HEK293T (cell line): ENCODE results near the gene ZNF564.
"Not testable (repeated sequence)": the region's sequence is repeated elsewhere in the genome, so short reads cannot be mapped to it uniquely, and the experiment has no call there.

ENCODE experiments used
- CTCF ChIA-PET: fragments of 350-600 bp; formaldehyde crosslinking; extraction: SDS; loops from one replicate; lab custom pipeline; 2021; ENCODE audit warnings: antibody characterized with exemption, inconsistent platforms; lab: Yijun Ruan, JAX
- POLR2A ChIA-PET: fragments of 350-600 bp; formaldehyde crosslinking; extraction: SDS; loops from one replicate; lab custom pipeline; 2020; ENCODE audit warnings: antibody characterized with exemption, inconsistent platforms; lab: Yijun Ruan, JAX
- DNase-seq: peaks from one replicate; pipeline ENCODE4 v3.0.0; 2012; ENCODE audit warnings: mixed read lengths; ENCODE audit errors: extremely low spot score
- ARNT ChIP-seq: fragments of 450-650 bp; IDR thresholded peaks from 2 replicates; pipeline ENCODE4 v1.6.1; 2017; ENCODE audit warnings: mild to moderate bottlenecking
- BHLHE40 ChIP-seq: fragments of 450-650 bp; IDR thresholded peaks from 2 replicates; pipeline ENCODE4 v1.6.1; 2016; ENCODE audit warnings: mild to moderate bottlenecking, moderate library complexity, borderline replicate concordance
- CTBP1 ChIP-seq: fragments of 450-650 bp; IDR thresholded peaks from 2 replicates; pipeline ENCODE4 v1.6.1; 2016; ENCODE audit warnings: borderline replicate concordance
- ELF4 ChIP-seq: fragments of 450-650 bp; IDR thresholded peaks from 2 replicates; pipeline ENCODE4 v1.6.1; 2017; ENCODE audit warnings: antibody characterized with exemption
- FOXA1 ChIP-seq: fragments of 450-650 bp; IDR thresholded peaks from 2 replicates; pipeline ENCODE4 v1.6.1; 2016; ENCODE audit warnings: mild to moderate bottlenecking
- FOXK2 ChIP-seq: fragments of 450-650 bp; IDR thresholded peaks from 2 replicates; pipeline ENCODE4 v1.6.1; 2016; ENCODE audit warnings: mild to moderate bottlenecking
- FOXM1 ChIP-seq: fragments of 450-650 bp; IDR thresholded peaks from 2 replicates; pipeline ENCODE4 v1.6.1; 2017; ENCODE audit warnings: mild to moderate bottlenecking, borderline replicate concordance
- HDGF ChIP-seq: fragments of 450-650 bp; IDR thresholded peaks from 2 replicates; pipeline ENCODE4 v1.6.1; 2017; ENCODE audit warnings: antibody characterized with exemption, borderline replicate concordance
- L3MBTL2 ChIP-seq: fragments of 450-650 bp; conservative IDR thresholded peaks from 2 replicates; pipeline ENCODE4 v1.6.1; 2016; ENCODE audit warnings: mild to moderate bottlenecking
- LEF1 ChIP-seq: fragments of 450-650 bp; IDR thresholded peaks from 2 replicates; pipeline ENCODE4 v1.6.1; 2017; ENCODE audit warnings: mild to moderate bottlenecking, borderline replicate concordance
- NFRKB ChIP-seq: fragments of 450-650 bp; IDR thresholded peaks from 2 replicates; pipeline ENCODE4 v1.6.1; 2016; ENCODE audit warnings: mild to moderate bottlenecking, moderate library complexity
- SP1 ChIP-seq: fragments of 450-650 bp; IDR thresholded peaks from 2 replicates; pipeline ENCODE4 v1.6.1; 2017
- SUZ12 ChIP-seq: fragments of 450-650 bp; IDR thresholded peaks from 2 replicates; pipeline ENCODE4 v1.6.1; 2016; ENCODE audit warnings: mild to moderate bottlenecking
- TARDBP ChIP-seq: fragments of 450-650 bp; IDR thresholded peaks from 2 replicates; pipeline ENCODE4 v1.6.1; 2016
- ZNF384 ChIP-seq: fragments of 450-650 bp; IDR thresholded peaks from 2 replicates; pipeline ENCODE4 v1.6.1; 2016
- TF ChIP-seq, protein P1 (sequence below): fragments of 450-650 bp; IDR thresholded peaks from 2 replicates; pipeline ENCODE4 v1.6.1; 2016

Gene ZNF564

DNA sequence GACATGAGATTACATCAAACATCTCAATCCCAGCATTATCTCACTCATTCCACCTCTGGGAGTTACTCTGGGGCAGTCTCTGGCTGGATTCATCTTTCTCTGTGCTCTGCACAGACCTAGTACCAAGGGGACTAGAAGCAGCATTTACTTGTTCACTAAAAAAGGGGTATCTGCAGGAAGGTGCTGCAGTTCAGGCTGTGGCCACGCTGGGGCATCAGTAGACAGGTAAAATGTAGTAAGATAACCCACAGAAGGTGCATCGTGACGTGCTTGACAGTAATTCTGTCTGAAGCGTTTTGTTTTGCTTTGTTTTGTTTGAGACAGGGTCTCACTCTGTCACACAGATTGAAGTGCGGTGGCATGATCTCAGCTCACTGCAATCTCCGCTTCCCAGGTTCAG lies 29.3 kb downstream of the ZNF564 start:
- POLR2A ChIA-PET, result no interaction called here

DNA sequence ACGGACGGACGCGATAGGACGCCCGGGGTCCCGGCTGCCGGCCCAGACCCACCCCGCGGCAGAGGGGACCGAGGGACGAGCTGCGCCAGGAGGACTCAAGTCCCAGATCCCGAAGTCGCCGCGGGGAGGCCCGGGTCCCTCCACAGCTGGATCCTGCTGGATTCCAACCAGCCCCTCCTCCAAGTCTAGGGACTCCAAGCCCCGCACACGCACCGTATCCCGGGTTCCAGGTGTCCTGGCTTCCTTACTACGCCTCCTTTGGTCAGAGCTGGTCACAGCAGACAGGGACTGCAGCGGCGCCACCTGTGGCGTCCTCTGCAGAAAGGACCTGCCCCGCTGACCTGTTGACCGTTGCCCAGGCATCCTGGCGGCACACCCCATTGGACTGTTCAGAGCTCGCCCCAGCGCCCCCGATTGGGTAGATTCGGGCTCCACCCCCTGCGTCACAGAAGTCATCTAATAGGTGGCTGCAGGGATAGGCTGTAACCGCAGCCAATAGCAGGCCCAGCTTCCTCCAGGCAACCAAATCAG lies 37.7 kb downstream of the ZNF564 start:
- ChIA-PET CTCF (no interaction called here), POLR2A (no interaction called here)
- no peak for DNase-seq
- TF ChIP-seq HDGF (no peak), FOXK2 (no peak), LEF1 (no peak), ARNT (no peak), FOXM1 (no peak), FOXA1 (no peak), NFRKB (no peak)
- TF ChIP-seq, protein P1, sequence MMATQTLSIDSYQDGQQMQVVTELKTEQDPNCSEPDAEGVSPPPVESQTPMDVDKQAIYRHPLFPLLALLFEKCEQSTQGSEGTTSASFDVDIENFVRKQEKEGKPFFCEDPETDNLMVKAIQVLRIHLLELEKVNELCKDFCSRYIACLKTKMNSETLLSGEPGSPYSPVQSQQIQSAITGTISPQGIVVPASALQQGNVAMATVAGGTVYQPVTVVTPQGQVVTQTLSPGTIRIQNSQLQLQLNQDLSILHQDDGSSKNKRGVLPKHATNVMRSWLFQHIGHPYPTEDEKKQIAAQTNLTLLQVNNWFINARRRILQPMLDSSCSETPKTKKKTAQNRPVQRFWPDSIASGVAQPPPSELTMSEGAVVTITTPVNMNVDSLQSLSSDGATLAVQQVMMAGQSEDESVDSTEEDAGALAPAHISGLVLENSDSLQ, result no peak

More for the DNA sequence above, 29.3 kb downstream of the ZNF564 start:
- no peak for DNase-seq
- CTCF ChIA-PET, result no interaction called here
- TF ChIP-seq BHLHE40 (no peak), FOXK2 (no peak), L3MBTL2 (no peak), ELF4 (no peak), ARNT (no peak), CTBP1 (no peak), ZNF384 (no peak)

DNA sequence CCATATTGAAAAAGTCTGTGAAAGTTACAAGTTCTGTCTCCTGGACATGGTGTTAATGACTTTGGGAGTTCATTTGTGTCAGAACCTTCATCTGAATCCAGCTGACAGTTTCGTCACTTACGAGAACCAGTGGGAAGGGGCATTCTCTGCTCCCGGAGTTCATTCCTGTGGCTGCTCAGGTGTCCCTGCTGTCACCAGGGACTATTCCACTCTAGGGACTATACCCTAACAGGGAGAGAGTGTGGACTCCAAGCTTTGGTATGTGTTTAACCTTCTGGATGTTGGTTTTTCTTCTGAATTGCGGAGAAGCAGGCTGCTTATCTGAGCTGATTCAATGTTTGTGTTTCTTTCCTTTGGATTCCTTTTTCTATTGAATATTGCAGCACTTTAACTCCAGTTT lies 54.2 kb downstream of the ZNF564 start:
- POLR2A ChIA-PET, result no interaction called here
- CTCF ChIA-PET, result no interaction called here
- TF ChIP-seq HDGF (no peak), NFRKB (no peak), ELF4 (no peak), BHLHE40 (no peak), FOXM1 (no peak), ARNT (no peak), LEF1 (no peak), CTBP1 (no peak), SUZ12 (no peak), TARDBP (no peak), L3MBTL2 (no peak), SP1 (no peak), FOXA1 (no peak), ZNF384 (no peak), FOXK2 (no peak)
- TF ChIP-seq, protein P1, result no peak
- no peak for DNase-seq

DNA sequence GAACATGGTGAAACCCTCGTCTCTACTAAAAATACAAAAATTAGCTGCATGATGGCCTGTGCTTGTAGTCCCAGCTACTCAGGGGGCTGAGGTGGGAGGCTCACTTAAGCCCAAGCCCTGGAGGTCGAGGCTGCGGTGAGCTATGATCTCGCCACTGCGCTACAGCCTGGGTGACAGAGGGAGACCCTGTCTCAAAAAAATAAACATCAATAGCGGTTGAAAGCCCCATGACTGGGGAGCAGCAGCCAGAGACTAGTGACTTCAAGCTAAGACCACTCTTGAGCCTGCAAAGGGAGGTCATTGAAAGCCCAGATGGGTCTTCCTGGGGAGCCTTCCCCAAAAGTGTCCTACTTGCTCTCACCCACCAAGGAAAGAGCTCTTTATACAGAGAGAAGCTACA lies 54.8 kb downstream of the ZNF564 start:
- no peak for TF ChIP-seq FOXK2
- TF ChIP-seq HDGF, result no peak
- TF ChIP-seq, protein P1, result no peak
- no peak for TF ChIP-seq FOXA1
- CTCF ChIA-PET, result no interaction called here
- POLR2A ChIA-PET, result no interaction called here
- DNase-seq, result no peak

DNA sequence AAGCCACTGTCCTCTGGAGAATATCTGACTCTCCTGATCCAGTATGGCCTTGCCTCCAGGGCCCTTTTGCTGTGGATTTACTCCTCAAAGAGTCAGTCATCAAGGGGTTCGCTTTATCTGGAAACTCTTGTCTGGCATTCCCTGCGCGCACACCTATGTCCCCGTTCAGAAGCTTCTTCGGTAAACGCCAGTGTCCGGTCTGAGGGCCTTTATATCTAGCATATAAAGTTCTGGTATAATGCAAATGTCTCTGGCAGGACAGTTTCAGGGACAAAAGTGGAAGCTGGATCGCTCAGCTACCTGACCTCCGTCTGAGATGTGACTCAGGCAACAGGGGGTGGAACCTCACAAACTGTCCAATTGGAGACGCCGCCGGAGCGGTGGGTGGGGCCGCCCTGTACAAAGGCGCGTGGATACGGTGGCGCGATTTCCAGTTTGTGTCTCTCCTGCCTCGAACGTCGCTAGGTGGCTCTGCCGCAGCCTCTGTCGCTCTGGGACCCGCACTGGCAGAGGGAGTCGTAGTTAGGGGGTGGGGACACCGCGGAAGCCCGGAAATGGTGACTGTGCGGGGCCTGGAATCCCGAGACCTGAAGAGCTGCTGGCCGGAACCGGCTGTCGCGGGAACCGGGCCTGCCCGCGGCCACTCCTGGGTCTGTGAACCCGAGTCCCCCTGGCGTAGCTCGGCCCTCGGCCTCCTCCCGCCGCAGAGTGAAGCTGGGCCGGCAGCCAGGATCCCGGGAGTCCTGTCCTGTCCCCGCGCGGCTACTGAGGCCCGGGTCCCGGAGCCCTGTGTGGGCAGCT lies 56.1 kb downstream of the ZNF564 start:
- peak; percentile 58 for DNase-seq
- ChIA-PET CTCF (interaction anchor here (0.7 kb wide), 1 partner anchor 571 kb away, joined by 3 read pairs; no protein-coding TSS in a partner anchor), POLR2A (interaction anchor here (0.7 to 1.5 kb wide), 11 partner anchors 10 to 355 kb away, joined by 3 to 8 read pairs (median 3); partner anchors contain the start of genes ZNF20, ZNF443, ZNF490 and ZNF709)
- TF ChIP-seq NFRKB (no peak), L3MBTL2 (0 out of 2 replicates have a peak, but pooled peaks have one; percentile 14)

DNA sequence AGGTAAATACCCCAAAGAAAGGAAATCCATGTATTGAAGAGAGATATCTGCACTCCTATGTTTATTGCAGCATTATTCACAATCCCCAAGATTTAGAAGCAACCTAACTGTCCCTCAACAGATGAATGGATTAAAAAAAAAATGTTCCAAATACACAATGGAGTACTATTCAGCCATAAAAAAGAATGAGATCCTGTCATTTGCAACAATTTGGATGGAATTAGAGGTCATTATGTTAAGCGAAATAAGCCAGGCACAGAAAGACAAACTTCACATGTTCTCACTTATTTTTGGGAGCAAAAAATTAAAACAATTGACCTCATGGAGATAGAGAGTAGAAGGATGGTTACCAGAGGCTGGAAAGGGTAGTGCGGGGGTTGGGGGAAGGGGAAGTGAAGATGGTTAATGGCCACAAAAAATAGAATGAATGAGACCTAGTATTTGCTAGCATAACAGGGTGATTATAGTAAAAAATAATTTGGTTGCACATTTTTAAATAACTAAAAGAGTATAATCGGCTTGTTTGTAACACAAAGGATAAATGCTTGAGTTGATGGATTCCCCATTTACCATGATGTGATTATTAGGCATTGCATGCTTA lies 56.9 kb downstream of the ZNF564 start:
- TF ChIP-seq FOXA1 (no peak), FOXM1 (no peak), CTBP1 (no peak), FOXK2 (no peak), ARNT (no peak), SP1 (no peak), ELF4 (no peak), NFRKB (no peak), L3MBTL2 (no peak)
- no peak for DNase-seq
- CTCF ChIA-PET, result no interaction called here
- POLR2A ChIA-PET, result interaction anchor here (0.9 to 1.5 kb wide), 9 partner anchors 10 to 354 kb away, joined by 3 to 8 read pairs (median 3); partner anchors contain the start of genes ZNF20, ZNF490, ZNF709 and ZNF791

DNA sequence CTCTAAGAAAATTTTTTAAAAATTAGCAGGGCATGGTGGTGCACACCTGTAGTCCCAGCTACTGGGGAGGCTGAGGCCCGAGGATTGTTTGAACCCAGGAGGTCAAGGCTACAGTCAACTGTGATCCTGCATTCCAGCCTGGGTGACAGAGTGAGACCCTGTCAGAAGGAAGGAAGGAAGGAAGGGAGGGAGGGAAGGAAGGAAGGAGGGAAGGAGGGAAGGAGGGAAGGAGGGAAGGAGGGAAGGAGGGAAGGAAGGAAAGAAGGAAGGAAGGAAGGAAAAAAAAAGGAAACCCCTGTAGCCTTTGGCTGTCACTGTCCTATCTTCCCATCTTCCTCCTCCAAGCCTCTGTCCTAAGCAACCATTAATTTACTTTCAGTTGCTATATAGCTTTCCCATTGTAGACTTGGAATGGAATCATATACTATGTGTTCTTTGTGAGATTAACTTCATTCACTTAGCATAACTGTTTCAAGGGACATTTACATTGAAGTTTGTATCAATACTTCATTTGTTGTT lies 65.0 kb downstream of the ZNF564 start:
- DNase-seq, POLR2A ChIA-PET, CTCF ChIA-PET: not testable (repeated sequence)
